Loucy (cell line): ENCODE measurements around the gene VCX2.
"Not testable (repeated sequence)": the region's sequence is repeated elsewhere in the genome, so short reads cannot be mapped to it uniquely, and the experiment has no call there.

Experiments used
- H2AFZ ChIP-seq: fragments of 200-600 bp; sonication (generic); 2 replicates; pipeline ENCODE4 v1.6.0; 2016; ENCODE audit warnings: antibody characterized with exemption, mild to moderate bottlenecking, low read length, moderate library complexity
- H3F3A ChIP-seq: fragments of 200-600 bp; 2 replicates; pipeline ENCODE4 v1.6.0; 2016; ENCODE audit warnings: antibody characterized with exemption, low read depth, mild to moderate bottlenecking
- H3K27me3 ChIP-seq: fragments of 200-600 bp; sonication (generic); 2 replicates; pipeline ENCODE4 v1.6.1; 2014; ENCODE audit warnings: low read length, mild to moderate bottlenecking; ENCODE audit not compliant: insufficient read depth, poor library complexity, severe bottlenecking
- H3K36me3 ChIP-seq: fragments of 200-600 bp; sonication (generic); 2 replicates; pipeline ENCODE4 v1.6.1; 2016; ENCODE audit warnings: low read length; ENCODE audit not compliant: insufficient read depth
- H3K4me1 ChIP-seq: fragments of 200-600 bp; sonication (generic); 2 replicates; pipeline ENCODE4 v1.5.1; 2014; ENCODE audit warnings: low read length, mild to moderate bottlenecking; ENCODE audit not compliant: insufficient read depth, poor library complexity, severe bottlenecking
- H3K4me2 ChIP-seq: fragments of 200-600 bp; sonication (generic); 2 replicates; pipeline ENCODE4 v1.6.0; 2014; ENCODE audit warnings: antibody characterized with exemption, low read length, low read depth, mild to moderate bottlenecking; ENCODE audit not compliant: poor library complexity, severe bottlenecking
- H3K4me3 ChIP-seq: fragments of 200-600 bp; sonication (generic); 2 replicates; pipeline ENCODE4 v1.5.1; 2014; ENCODE audit warnings: low read length, mild to moderate bottlenecking, mixed read lengths; ENCODE audit not compliant: poor library complexity, severe bottlenecking
- H3K79me2 ChIP-seq: fragments of 200-600 bp; sonication (generic); 2 replicates; pipeline ENCODE4 v1.6.1; 2014; ENCODE audit warnings: low read length; ENCODE audit not compliant: insufficient read depth
- H3K9ac ChIP-seq: fragments of 200-600 bp; sonication (generic); 2 replicates; pipeline ENCODE4 v1.6.0; 2014; ENCODE audit warnings: mild to moderate bottlenecking, low read depth, low read length, moderate library complexity; ENCODE audit not compliant: poor library complexity, severe bottlenecking
- H3K9me2 ChIP-seq: fragments of 200-600 bp; sonication (generic); replicated peaks from 2 replicates; pipeline ENCODE4 v1.6.1; 2016; ENCODE audit warnings: low read depth, low read length, mixed read lengths
- H3K9me3 ChIP-seq: fragments of 200-600 bp; sonication (generic); 2 replicates; pipeline ENCODE4 v1.6.1; 2014; ENCODE audit warnings: mild to moderate bottlenecking, antibody characterized with exemption, low read length, low read depth; ENCODE audit not compliant: insufficient read depth
- H4K20me1 ChIP-seq: fragments of 200-600 bp; sonication (generic); 2 replicates; pipeline ENCODE4 v1.6.0; 2014; ENCODE audit warnings: antibody characterized with exemption, low read length, mild to moderate bottlenecking; ENCODE audit not compliant: insufficient read depth, poor library complexity, severe bottlenecking
- CTCF ChIP-seq: fragments of 200-600 bp; sonication (generic); conservative IDR thresholded peaks from 2 replicates; pipeline ENCODE4 v1.5.1; 2014; ENCODE audit warnings: mild to moderate bottlenecking, antibody characterized with exemption, low read length
- EZH2phosphoT487 ChIP-seq: fragments of 200-600 bp; IDR thresholded peaks from 2 replicates; pipeline ENCODE4 v1.6.1; 2018; ENCODE audit warnings: antibody characterized with exemption, mild to moderate bottlenecking, moderate library complexity, borderline replicate concordance

The VCX2 gene

GRCh38 chrX:8171169-8171568 lies at the start of gene VCX2:
Gene VCX2 (minus strand): TSS chrX:8171267. CDS start chrX:8170643, 624 bp downstream.
- H3K9me3 ChIP-seq, H4K20me1 ChIP-seq, H3K9me2 ChIP-seq, H3K9ac ChIP-seq, H3K4me2 ChIP-seq, H3K79me2 ChIP-seq, H3K36me3 ChIP-seq, H3K4me3 ChIP-seq, H3F3A ChIP-seq, H3K27me3 ChIP-seq, H2AFZ ChIP-seq, H3K4me1 ChIP-seq: not testable (repeated sequence)

GRCh38 chrX:8204943-8205342 lies 33.9 kb upstream of the VCX2 start:
- no peaks in the 10 kb centered on the region for H3F3A ChIP-seq
- no peaks in the 10 kb centered on the region for H3K4me1 ChIP-seq
- H4K20me1 ChIP-seq = no peaks in the 10 kb centered on the region
- no peaks in the 10 kb centered on the region for H3K27me3 ChIP-seq
- no peak overlapping the region for H3K9ac ChIP-seq
- H2AFZ ChIP-seq = no peak overlapping the region
- H3K4me2 ChIP-seq = no peak overlapping the region
- H3K9me2 ChIP-seq = no peaks in the 10 kb centered on the region
- H3K36me3 ChIP-seq = no peaks in the 10 kb centered on the region
- no peaks in the 10 kb centered on the region for H3K79me2 ChIP-seq
- H3K9me3 ChIP-seq = no peaks in the 10 kb centered on the region
- TF ChIP-seq EZH2phosphoT487 = no peak
- no peak for TF ChIP-seq CTCF
- no peak overlapping the region for H3K4me3 ChIP-seq

GRCh38 chrX:8204169-8204935 lies 33.3 kb upstream of the VCX2 start:
- TF ChIP-seq CTCF (no peak), EZH2phosphoT487 (no peak)
- Histone ChIP-seq H2AFZ (no peak overlapping the region), H3K79me2 (no peaks in the 10 kb centered on the region), H4K20me1 (no peaks in the 10 kb centered on the region), H3K9ac (no peak overlapping the region), H3K36me3 (no peaks in the 10 kb centered on the region), H3K9me3 (no peaks in the 10 kb centered on the region), H3K4me3 (no peak overlapping the region), H3K4me1 (no peaks in the 10 kb centered on the region), H3K9me2 (no peaks in the 10 kb centered on the region), H3K4me2 (no peak overlapping the region), H3F3A (no peaks in the 10 kb centered on the region), H3K27me3 (no peaks in the 10 kb centered on the region)

GRCh38 chrX:8201896-8202331 lies 30.8 kb upstream of the VCX2 start:
- TF ChIP-seq EZH2phosphoT487 (no peak), CTCF (no peak)
- Histone ChIP-seq H3K27me3 (no peaks in the 10 kb centered on the region), H4K20me1 (no peaks in the 10 kb centered on the region), H3K4me3 (no peak overlapping the region), H2AFZ (no peak overlapping the region), H3K9me2 (no peaks in the 10 kb centered on the region), H3K36me3 (no peaks in the 10 kb centered on the region), H3K4me2 (no peak overlapping the region), H3F3A (no peaks in the 10 kb centered on the region), H3K9me3 (no peaks in the 10 kb centered on the region), H3K79me2 (no peaks in the 10 kb centered on the region), H3K4me1 (no peaks in the 10 kb centered on the region), H3K9ac (no peak overlapping the region)
